RWPE1 (cell line): ENCODE data around the gene FAM216B.

Source experiments
- CTCF ChIA-PET: fragments of 350-600 bp; sonication (Branson Sonifier 250); formaldehyde crosslinking; extraction: SDS; loops from one replicate; lab custom pipeline; 2021; lab: Yijun Ruan, JAX
- POLR2A ChIA-PET: fragments of 400-600 bp; formaldehyde crosslinking; extraction: SDS; loops from one replicate; lab custom pipeline; 2020; ENCODE audit warnings: antibody characterized with exemption; ENCODE audit not compliant: low non-redundant PET; lab: Yijun Ruan, JAX
- DNase-seq: peaks from one replicate; pipeline ENCODE4 v3.0.0; 2012; ENCODE audit warnings: low spot score
- H3K27ac ChIP-seq: fragments of 450-650 bp; 2 replicates; pipeline ENCODE4 v1.5.1; 2017
- CTCF ChIP-seq: fragments of 450-650 bp; conservative IDR thresholded peaks from 2 replicates; pipeline ENCODE4 v1.5.1; 2017; ENCODE audit warnings: low read depth, mild to moderate bottlenecking

Gene FAM216B

DNA sequence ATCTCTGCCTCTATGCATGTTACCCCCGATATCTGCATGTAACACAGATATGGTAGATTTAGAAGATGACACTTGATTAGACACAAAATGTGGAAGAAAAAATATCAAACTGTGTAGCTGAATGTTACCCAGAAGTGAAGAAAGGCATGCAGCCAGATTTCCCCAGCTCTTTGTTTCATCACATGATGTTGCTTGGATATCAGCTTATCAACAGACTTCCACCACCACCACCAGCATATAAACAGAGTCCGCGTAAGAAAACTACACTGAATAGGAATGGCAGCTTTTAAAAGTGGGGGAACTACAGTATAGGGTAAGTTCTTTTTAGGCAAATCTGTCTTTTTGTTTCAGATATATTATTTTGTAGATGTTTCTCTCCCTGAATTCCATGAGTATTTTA, at the start of gene FAM216B:
FAM216B (plus strand) TSS at position 233 of the 400 bp plus-strand sequence. CDS start 2,484 bp downstream, outside the sequence.
- no peak for TF ChIP-seq CTCF
- no peak for DNase-seq
- H3K27ac ChIP-seq: no peak within 1 kb of the TSS
- ChIA-PET CTCF (no interaction called here), POLR2A (no interaction called here)

GRCh38 chr13:42732073-42732472, 49.3 kb upstream of the FAM216B start:
- no peak for TF ChIP-seq CTCF
- H3K27ac ChIP-seq: no peak overlapping the region
- CTCF ChIA-PET: no interaction called here
- POLR2A ChIA-PET: interaction anchor here (0.6 kb wide), 1 partner anchor 706 kb away, joined by 3 read pairs; no protein-coding TSS in a partner anchor
- DNase-seq: no peak

DNA sequence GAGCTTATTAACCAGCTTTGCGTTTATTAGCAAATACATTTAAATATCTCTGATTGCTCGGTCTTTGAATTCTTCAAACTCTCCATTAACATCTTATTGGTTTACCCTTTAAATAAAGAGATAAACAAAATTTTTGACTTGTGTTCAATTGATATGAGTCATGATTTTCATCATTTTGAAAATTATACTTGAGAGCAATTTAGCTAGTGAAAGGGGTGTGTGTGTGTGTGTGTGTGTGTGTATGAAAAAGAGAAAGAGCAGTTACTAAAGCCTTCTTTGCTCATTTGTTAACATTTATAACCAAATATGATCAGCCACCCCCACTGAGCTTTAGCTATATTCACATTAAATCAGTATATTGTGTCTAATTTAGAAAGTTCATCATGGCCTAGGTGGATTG, 48.3 kb upstream of the FAM216B start:
- POLR2A ChIA-PET: no interaction called here
- no peak for DNase-seq
- no peak overlapping the region for H3K27ac ChIP-seq
- CTCF ChIA-PET: no interaction called here
- no peak for TF ChIP-seq CTCF

DNA sequence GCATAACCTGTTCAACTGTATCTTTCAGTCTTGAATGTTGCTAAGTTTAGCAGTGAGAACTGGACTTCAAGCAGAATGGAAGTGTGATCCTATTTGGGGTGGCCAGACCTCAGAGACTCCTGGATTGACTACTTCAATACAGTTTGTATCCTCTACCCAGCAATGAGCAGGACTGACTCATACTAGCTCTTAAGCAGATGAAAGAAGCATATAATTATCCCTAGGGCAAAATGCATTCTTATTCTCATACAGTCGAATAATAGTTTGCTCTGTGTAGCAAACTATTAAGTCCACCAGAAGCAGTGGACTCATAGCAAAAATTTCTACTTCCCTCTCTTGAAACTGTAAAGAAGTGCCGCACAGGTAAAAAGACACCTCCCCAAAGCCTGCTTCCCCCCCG, 46.4 kb upstream of the FAM216B start:
- CTCF ChIA-PET: no interaction called here
- TF ChIP-seq CTCF: no peak
- DNase-seq: no peak
- H3K27ac ChIP-seq: no peak overlapping the region
- POLR2A ChIA-PET: no interaction called here

- no peak for TF ChIP-seq CTCF
- ChIA-PET CTCF (interaction anchor here (1.0 kb wide), 1 partner anchor 11 kb away, joined by 4 read pairs; no protein-coding TSS in a partner anchor), POLR2A (no interaction called here)
- no peak for DNase-seq
- no peak overlapping the region for H3K27ac ChIP-seq
These were observed 40.6 kb upstream of the FAM216B start for GRCh38 chr13:42740753-42741152.

DNA sequence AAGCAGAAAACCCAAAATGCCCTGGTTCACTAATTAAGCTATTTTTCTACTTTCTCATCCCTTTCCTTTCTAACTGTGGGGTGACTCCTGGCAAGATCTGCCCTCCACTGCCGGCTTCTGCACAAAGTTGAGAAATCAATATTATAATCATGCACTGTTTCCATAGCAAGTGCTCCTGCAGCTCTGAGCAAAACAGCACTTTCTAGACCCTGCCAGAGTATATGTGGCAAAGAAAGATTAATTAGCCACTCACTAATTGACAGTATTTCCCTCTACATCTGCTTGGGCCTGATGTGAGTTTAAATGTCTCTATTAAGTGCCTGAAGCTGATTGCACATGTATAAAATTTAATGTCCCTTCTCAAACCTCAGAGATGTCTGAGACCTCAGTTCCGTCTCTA, 39.5 kb upstream of the FAM216B start:
- no peak for TF ChIP-seq CTCF
- ChIA-PET CTCF (no interaction called here), POLR2A (no interaction called here)
- H3K27ac ChIP-seq: no peak overlapping the region
- DNase-seq: no peak
